HL-60 (cell line): ENCODE measurements around the gene ANKRD44.

ENCODE experiments used
- DNase-seq, 2 experiments: peaks; one replicate each; pipeline ENCODE4 v3.0.0-alpha.2; 2010 to 2020; ENCODE audit warnings: low read depth in 1 of 2, low spot score in 1 of 2
- H3K27ac ChIP-seq: fragments of 250-450 bp; sonication (Bioruptor Pico); replicated peaks from 2 replicates; pipeline ENCODE4 v1.5.1; 2020; ENCODE audit warnings: mild to moderate bottlenecking, moderate library complexity
- H3K27me3 ChIP-seq: fragments of 250-450 bp; sonication (Bioruptor Pico); 2 replicates; pipeline ENCODE4 v1.5.1; 2021; ENCODE audit warnings: mild to moderate bottlenecking, moderate library complexity; ENCODE audit not compliant: insufficient read depth, poor library complexity, severe bottlenecking
- H3K4me3 ChIP-seq: replicated peaks from 2 replicates; pipeline ENCODE4 v1.5.1; 2011; ENCODE audit warnings: mild to moderate bottlenecking, control low read depth, low read length; ENCODE audit not compliant: insufficient read depth
- CTCF ChIP-seq: IDR thresholded peaks from one replicate; pipeline ENCODE4 v1.5.1; 2011; ENCODE audit warnings: low read length, control low read depth, inconsistent platforms; ENCODE audit not compliant: insufficient read depth
- GABPA ChIP-seq: IDR thresholded peaks from 2 replicates; pipeline ENCODE4 v1.6.1; 2012; ENCODE audit warnings: low read depth
- POLR2AphosphoS5 ChIP-seq: IDR thresholded peaks from 2 replicates; pipeline ENCODE4 v1.6.1; 2012; ENCODE audit warnings: low read depth
- REST ChIP-seq: IDR thresholded peaks from 2 replicates; pipeline ENCODE4 v1.6.1; 2012; ENCODE audit warnings: low read depth; ENCODE audit not compliant: insufficient replicate concordance
- SPI1 ChIP-seq: IDR thresholded peaks from 2 replicates; pipeline ENCODE4 v1.6.1; 2012; ENCODE audit warnings: low read depth, mild to moderate bottlenecking, borderline replicate concordance

The ANKRD44 gene

GRCh38 chr2:197101519-197101918 is 209.1 kb downstream of the ANKRD44 start:
- Histone ChIP-seq H3K27me3 (no peaks in the 10 kb centered on the region), H3K4me3 (no peak overlapping the region)
- no peak for TF ChIP-seq SPI1
- no peak for TF ChIP-seq REST
- no peak for TF ChIP-seq GABPA
- TF ChIP-seq POLR2AphosphoS5 = no peak
- no peak for TF ChIP-seq CTCF

GRCh38 chr2:197097578-197098366 is 212.8 kb downstream of the ANKRD44 start:
- DNase-seq = no peak
- no peak overlapping the region for H3K27ac ChIP-seq
- no peak overlapping the region for H3K4me3 ChIP-seq
- TF ChIP-seq REST = no peak
- no peak for TF ChIP-seq CTCF
- no peak for TF ChIP-seq GABPA
- TF ChIP-seq SPI1 = no peak
- TF ChIP-seq POLR2AphosphoS5 = no peak
- H3K27me3 ChIP-seq = no peaks in the 10 kb centered on the region

More at GRCh38 chr2:197101519-197101918, 209.1 kb downstream of the ANKRD44 start:
- DNase-seq = no peak
- H3K27ac ChIP-seq = no peak overlapping the region

GRCh38 chr2:197096649-197097048 is 213.9 kb downstream of the ANKRD44 start:
- no peak for DNase-seq
- no peak for TF ChIP-seq POLR2AphosphoS5
- TF ChIP-seq SPI1 = no peak
- Histone ChIP-seq H3K27ac (no peak overlapping the region), H3K27me3 (no peaks in the 10 kb centered on the region), H3K4me3 (no peak overlapping the region)

GRCh38 chr2:197092431-197092830 is 218.1 kb downstream of the ANKRD44 start:
- Histone ChIP-seq H3K4me3 (no peak overlapping the region), H3K27ac (no peak overlapping the region), H3K27me3 (no peaks in the 10 kb centered on the region)
- DNase-seq = no peak
- TF ChIP-seq POLR2AphosphoS5 (no peak), GABPA (no peak), REST (no peak), SPI1 (no peak), CTCF (no peak)
